Measurements from ENCODE around the gene ANGPTL8. TPM values are rescaled to one million over a fixed set of nuclear protein-coding genes. Genes with fewer than 3 reads are reported as not detected.
A peak's percentile ranks its signal among the peaks of the same experiment; 100 is the strongest.

ANGPTL8 gene
- total and polyA plus RNA-seq, 9 of the 15 experiments (the other 6 are each of a cell fraction or from before 2014, with no cell fraction given) = not detected

DNA sequence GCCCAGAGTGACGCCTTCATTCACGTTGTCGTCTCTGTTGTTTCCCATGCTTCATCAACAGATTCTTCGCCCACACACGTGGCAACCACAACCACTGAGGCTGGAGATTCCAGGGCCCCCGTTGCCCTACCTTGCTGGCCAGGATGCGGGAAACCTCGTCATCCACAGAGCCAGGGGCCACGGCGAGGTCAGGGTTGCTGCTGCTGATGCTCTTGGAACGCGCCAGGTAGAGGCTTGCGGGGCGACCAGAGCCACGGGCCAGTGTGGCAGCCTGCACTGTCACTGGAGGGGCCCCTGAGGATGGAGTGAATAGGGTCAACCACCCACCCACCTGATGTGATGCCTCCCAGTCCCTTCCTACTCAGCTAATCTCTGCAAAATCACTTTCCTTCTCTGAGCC is 6.3 kb upstream of the ANGPTL8 start (continued):
- TF ChIP-seq, protein P1, sequence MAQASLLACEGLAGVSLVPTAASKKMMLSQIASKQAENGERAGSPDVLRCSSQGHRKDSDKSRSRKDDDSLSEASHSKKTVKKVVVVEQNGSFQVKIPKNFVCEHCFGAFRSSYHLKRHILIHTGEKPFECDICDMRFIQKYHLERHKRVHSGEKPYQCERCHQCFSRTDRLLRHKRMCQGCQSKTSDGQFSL (CRISPR knock-in tag; IDR thresholded peaks at IDR 0.05) = no peak
- TF ChIP-seq, protein P1 (tag; IDR thresholded peaks at IDR 0.05) = no peak
- TF ChIP-seq SREBF2 (CRISPR knock-in tag; IDR thresholded peaks at IDR 0.05) (no peak), ATF1 (CRISPR knock-in tag; IDR thresholded peaks at IDR 0.05) (no peak), ATF1 (tag; IDR thresholded peaks at IDR 0.05) (no peak), JUND (IDR thresholded peaks at IDR 0.05; ENCODE audit: borderline replicate concordance, low read depth, low read length) (no peak), JUND (tag; IDR thresholded peaks at IDR 0.05; ENCODE audit: borderline replicate concordance, low read depth, low read length) (no peak), NR1H2 (CRISPR knock-in tag; IDR thresholded peaks at IDR 0.05) (no peak), PTBP1 (IDR thresholded peaks at IDR 0.05; ENCODE audit: low read depth, low read length) (no peak), RHOXF2B (CRISPR knock-in tag; conservative IDR thresholded peaks at IDR 0.05) (no peak), STAT5A (IDR thresholded peaks at IDR 0.05; ENCODE audit: borderline replicate concordance, low read length) (no peak)

DNA sequence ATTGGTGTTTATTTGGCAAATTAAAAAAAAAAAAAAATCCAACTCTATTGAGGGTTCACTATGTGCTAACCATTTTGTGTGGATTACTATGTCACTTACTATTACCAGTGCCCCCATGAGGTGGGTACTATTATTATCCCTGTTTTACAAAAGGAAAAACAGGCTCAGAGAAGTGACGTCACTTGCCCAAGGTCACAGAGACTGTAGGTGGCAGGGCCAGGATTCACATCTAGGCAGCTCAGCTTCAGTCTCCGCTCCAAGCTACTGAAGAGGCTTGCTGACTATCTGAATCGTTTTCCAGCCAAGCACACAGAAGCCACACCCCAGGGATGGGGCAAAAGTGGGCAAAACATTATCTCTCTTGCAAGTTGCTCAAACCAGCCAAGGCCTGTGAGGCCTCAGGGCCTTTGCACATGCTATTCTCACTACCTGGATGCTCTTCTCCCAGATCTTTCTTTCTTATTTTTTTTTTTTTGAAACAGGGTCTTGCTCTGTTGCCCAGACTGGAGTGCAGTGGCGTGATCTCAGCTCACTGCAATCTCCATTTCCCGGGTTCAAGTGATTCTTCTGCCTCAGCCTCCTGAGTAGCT is 4.8 kb upstream of the ANGPTL8 start:
- H3K27me3 ChIP-seq (ENCODE audit: control insufficient read depth in 2 of 2, insufficient read depth in 2 of 2, low read length in 2 of 2) = no peaks in the 10 kb centered on the region
- WGBS (ENCODE audit: insufficient coverage, low coverage, missing lambda C conversion rate) = 61% methylated on average over 5 of the region's 5 CpGs
- ChIA-PET POLR2A (no interaction called here), CTCF (ENCODE audit: low intra/inter-chr PET ratio) (interaction anchor here (0.6 kb wide), 1 partner anchor 230 kb away, joined by 3 read pairs; no protein-coding TSS in a partner anchor)
- no peak overlapping the region for H3K9ac ChIP-seq (ENCODE audit: insufficient read depth in 1 of 2, low read depth in 2 of 2, low read length in 2 of 2)
- no peak overlapping the region for H3K27ac ChIP-seq (ENCODE audit: extremely low read depth, low read depth, low read length)
- 0 out of 3 replicates have a peak, but pooled peaks cover 3% of the 10 kb centered on the region for H3K36me3 ChIP-seq (ENCODE audit: control insufficient read depth, insufficient read depth, low read length)
- intact Hi-C loops (cut with micrococcal nuclease) = no loop called here
- no peaks in the 10 kb centered on the region for H3K9me1 ChIP-seq (ENCODE audit: control insufficient read depth, insufficient read depth, low read length)
- H3K79me2 ChIP-seq (ENCODE audit: control insufficient read depth, insufficient read depth, low read length) = no peaks in the 10 kb centered on the region
- peaks cover 0 to 18% of the 10 kb centered on the region in 2 experiments; a peak in 1 of 5 replicates for H3K4me1 ChIP-seq (replicated peaks in 1 of 2; ENCODE audit: control insufficient read depth in 2 of 2, insufficient read depth in 2 of 2, low read length in 2 of 2)
- ATAC-seq = no peak
- no peak overlapping the region for H2AFZ ChIP-seq (ENCODE audit: low read depth, low read length)
- DNase-seq (ENCODE audit: extremely low read depth in 1 of 4, low spot score in 3 of 4) = no peak
- no TSS peak for BruUV-seq (replicated peaks)
- H4K20me1 ChIP-seq (replicated peaks; ENCODE audit: control insufficient read depth, insufficient read depth, low read length) = no peaks in the 10 kb centered on the region
- no peak overlapping the region for H3K4me2 ChIP-seq (ENCODE audit: insufficient read depth, low read length)
- FAIRE-seq = no peak
- in situ Hi-C loops (cut with MboI) = no loop called here
- no peak overlapping the region for H3K4me3 ChIP-seq
- H3K9me3 ChIP-seq (replicated peaks; ENCODE audit: control insufficient read depth, insufficient read depth, low read depth, low read length) = no peaks in the 10 kb centered on the region
- no peak for TF ChIP-seq ZNF444 (CRISPR knock-in tag; IDR thresholded peaks at IDR 0.05)
- TF ChIP-seq ZNF785 (CRISPR knock-in tag; IDR thresholded peaks at IDR 0.05) = no peak
- no peak for TF ChIP-seq CREBBP (IDR thresholded peaks at IDR 0.05; ENCODE audit: low read depth, low read length)
- TF ChIP-seq ZNF124 (CRISPR knock-in tag; IDR thresholded peaks at IDR 0.05) = no peak
- no peak for TF ChIP-seq JUNB (CRISPR knock-in tag; conservative IDR thresholded peaks at IDR 0.05)
- 0 out of 4 replicates have a peak, but pooled peaks of 1 of the 2 experiments have one; percentile 11 for TF ChIP-seq RCOR1 (IDR thresholded peaks at IDR 0.05; ENCODE audit: borderline replicate concordance in 1 of 2, low read depth in 2 of 2, low read length in 2 of 2)
- TF ChIP-seq RAD51 (IDR thresholded peaks at IDR 0.05; ENCODE audit: borderline replicate concordance, low read depth) = no peak
- no peak for TF ChIP-seq PURB (CRISPR knock-in tag; IDR thresholded peaks at IDR 0.05; ENCODE audit: low read depth)
- TF ChIP-seq POLR2B (IDR thresholded peaks at IDR 0.05; ENCODE audit: low read depth, partially characterized antibody) = no peak
- peak; percentile 81 for TF ChIP-seq BCOR (IDR thresholded peaks at IDR 0.05)
- no peak for TF ChIP-seq TEAD4 (IDR thresholded peaks at IDR 0.05; ENCODE audit: low read length)
- TF ChIP-seq TEAD4 (CRISPR knock-in tag; IDR thresholded peaks at IDR 0.05; ENCODE audit: borderline replicate concordance) = no peak
- TF ChIP-seq ESRRA (IDR thresholded peaks at IDR 0.05; ENCODE audit: borderline replicate concordance, low read depth) = no peak
- no peak for TF ChIP-seq ZSCAN29 (IDR thresholded peaks at IDR 0.05)
- TF ChIP-seq SMARCA5 (IDR thresholded peaks at IDR 0.05) = peak; percentile 49; the same call in 1 of the 2 replicates
- peak; percentile 67 for TF ChIP-seq RBM25 (IDR thresholded peaks at IDR 0.05; ENCODE audit: low read depth, low read length, severe bottlenecking)

Data from K562 (cell line).